ENCODE results near the gene RDH11.

DNA sequence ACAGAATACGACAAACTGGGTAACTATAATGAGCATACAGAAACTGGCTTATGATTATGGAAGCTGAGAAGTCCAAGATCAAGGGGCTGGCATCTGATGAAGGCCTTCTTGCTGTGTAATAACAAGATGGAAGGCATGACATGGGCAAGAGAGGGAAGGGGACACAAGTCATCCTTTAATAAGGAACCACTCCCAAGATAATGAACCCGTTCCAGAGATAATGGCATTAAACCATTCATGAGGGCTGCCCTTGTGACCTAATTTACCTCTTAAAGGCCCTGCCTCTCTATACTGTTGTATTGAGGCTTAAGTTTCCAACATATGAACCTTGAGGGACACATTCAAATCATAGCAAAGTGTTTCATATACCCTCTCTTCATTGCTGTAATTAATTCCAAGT is 16.6 kb downstream of the RDH11 start:
- TF ChIP-seq, protein P1, sequence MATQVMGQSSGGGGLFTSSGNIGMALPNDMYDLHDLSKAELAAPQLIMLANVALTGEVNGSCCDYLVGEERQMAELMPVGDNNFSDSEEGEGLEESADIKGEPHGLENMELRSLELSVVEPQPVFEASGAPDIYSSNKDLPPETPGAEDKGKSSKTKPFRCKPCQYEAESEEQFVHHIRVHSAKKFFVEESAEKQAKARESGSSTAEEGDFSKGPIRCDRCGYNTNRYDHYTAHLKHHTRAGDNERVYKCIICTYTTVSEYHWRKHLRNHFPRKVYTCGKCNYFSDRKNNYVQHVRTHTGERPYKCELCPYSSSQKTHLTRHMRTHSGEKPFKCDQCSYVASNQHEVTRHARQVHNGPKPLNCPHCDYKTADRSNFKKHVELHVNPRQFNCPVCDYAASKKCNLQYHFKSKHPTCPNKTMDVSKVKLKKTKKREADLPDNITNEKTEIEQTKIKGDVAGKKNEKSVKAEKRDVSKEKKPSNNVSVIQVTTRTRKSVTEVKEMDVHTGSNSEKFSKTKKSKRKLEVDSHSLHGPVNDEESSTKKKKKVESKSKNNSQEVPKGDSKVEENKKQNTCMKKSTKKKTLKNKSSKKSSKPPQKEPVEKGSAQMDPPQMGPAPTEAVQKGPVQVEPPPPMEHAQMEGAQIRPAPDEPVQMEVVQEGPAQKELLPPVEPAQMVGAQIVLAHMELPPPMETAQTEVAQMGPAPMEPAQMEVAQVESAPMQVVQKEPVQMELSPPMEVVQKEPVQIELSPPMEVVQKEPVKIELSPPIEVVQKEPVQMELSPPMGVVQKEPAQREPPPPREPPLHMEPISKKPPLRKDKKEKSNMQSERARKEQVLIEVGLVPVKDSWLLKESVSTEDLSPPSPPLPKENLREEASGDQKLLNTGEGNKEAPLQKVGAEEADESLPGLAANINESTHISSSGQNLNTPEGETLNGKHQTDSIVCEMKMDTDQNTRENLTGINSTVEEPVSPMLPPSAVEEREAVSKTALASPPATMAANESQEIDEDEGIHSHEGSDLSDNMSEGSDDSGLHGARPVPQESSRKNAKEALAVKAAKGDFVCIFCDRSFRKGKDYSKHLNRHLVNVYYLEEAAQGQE (IDR thresholded peaks at IDR 0.05; ENCODE audit: low read depth, low read length): no peak
- TF ChIP-seq RAD21 (IDR thresholded peaks at IDR 0.05; ENCODE audit: low read length) (no peak), EP300 (IDR thresholded peaks at IDR 0.05; ENCODE audit: borderline replicate concordance in 1 of 2, low read depth in 1 of 2, low read length in 1 of 2) (no peak), SIN3A (IDR thresholded peaks at IDR 0.05; ENCODE audit: borderline replicate concordance, low read depth, low read length) (no peak), RFX5 (IDR thresholded peaks at IDR 0.05; ENCODE audit: low read length) (no peak), EZH2phosphoT487 (IDR thresholded peaks at IDR 0.05; ENCODE audit: borderline replicate concordance, low read depth) (no peak), GABPA (IDR thresholded peaks at IDR 0.05; ENCODE audit: low read depth) (no peak), NRF1 (IDR thresholded peaks at IDR 0.05; ENCODE audit: low read depth, low read length) (no peak)
- TF ChIP-seq, protein P2, sequence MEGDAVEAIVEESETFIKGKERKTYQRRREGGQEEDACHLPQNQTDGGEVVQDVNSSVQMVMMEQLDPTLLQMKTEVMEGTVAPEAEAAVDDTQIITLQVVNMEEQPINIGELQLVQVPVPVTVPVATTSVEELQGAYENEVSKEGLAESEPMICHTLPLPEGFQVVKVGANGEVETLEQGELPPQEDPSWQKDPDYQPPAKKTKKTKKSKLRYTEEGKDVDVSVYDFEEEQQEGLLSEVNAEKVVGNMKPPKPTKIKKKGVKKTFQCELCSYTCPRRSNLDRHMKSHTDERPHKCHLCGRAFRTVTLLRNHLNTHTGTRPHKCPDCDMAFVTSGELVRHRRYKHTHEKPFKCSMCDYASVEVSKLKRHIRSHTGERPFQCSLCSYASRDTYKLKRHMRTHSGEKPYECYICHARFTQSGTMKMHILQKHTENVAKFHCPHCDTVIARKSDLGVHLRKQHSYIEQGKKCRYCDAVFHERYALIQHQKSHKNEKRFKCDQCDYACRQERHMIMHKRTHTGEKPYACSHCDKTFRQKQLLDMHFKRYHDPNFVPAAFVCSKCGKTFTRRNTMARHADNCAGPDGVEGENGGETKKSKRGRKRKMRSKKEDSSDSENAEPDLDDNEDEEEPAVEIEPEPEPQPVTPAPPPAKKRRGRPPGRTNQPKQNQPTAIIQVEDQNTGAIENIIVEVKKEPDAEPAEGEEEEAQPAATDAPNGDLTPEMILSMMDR (IDR thresholded peaks at IDR 0.05): no peak
- TF ChIP-seq, protein P3, sequence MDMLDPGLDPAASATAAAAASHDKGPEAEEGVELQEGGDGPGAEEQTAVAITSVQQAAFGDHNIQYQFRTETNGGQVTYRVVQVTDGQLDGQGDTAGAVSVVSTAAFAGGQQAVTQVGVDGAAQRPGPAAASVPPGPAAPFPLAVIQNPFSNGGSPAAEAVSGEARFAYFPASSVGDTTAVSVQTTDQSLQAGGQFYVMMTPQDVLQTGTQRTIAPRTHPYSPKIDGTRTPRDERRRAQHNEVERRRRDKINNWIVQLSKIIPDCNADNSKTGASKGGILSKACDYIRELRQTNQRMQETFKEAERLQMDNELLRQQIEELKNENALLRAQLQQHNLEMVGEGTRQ (IDR thresholded peaks at IDR 0.05; ENCODE audit: borderline replicate concordance, low read depth, low read length): no peak

Data from SK-N-SH (cell line).